Chondrocyte (in vitro differentiated cells): ENCODE data around the gene SIRPG. TPM values are rescaled to one million over a fixed set of nuclear protein-coding genes. Genes with fewer than 3 reads are reported as not detected.

Experiments used
- DNase-seq: peaks from one replicate; pipeline ENCODE4 v3.0.0; 2021; ENCODE audit warnings: mixed read lengths, low spot score
- H3K27ac Mint-ChIP-seq: one replicate; pipeline ENCODE4 v1.8.0; 2021; ENCODE audit warnings: mild to moderate bottlenecking, moderate library complexity, mixed read lengths; ENCODE audit not compliant: unreplicated experiment
- H3K27me3 Mint-ChIP-seq: 2 replicates; pipeline ENCODE4 v1.8.0; 2021; ENCODE audit warnings: low read depth, mixed read lengths
- H3K36me3 Mint-ChIP-seq: 2 replicates; pipeline ENCODE4 v1.8.0; 2021; ENCODE audit warnings: low read depth, mixed read lengths
- H3K4me1 Mint-ChIP-seq: 2 replicates; pipeline ENCODE4 v1.8.0; 2021; ENCODE audit warnings: low read depth, mild to moderate bottlenecking, mixed read lengths
- H3K4me3 Mint-ChIP-seq: one replicate; pipeline ENCODE4 v1.8.0; 2021; ENCODE audit warnings: mild to moderate bottlenecking, moderate library complexity, mixed read lengths; ENCODE audit not compliant: unreplicated experiment
- H3K9me3 Mint-ChIP-seq: 2 replicates; pipeline ENCODE4 v1.8.0; 2021; ENCODE audit warnings: low read depth, mixed read lengths
- CTCF ChIP-seq: fragments of 200-600 bp; sonication (generic); IDR thresholded peaks from 2 replicates; pipeline ENCODE4 v1.5.0; 2021; ENCODE audit warnings: antibody characterized with exemption, mild to moderate bottlenecking, moderate library complexity
- total RNA-seq: library from RNA; stranded (reverse); gene quantifications from 3 replicates; pipeline ENCODE4 v1.2.1, GENCODE V29; 2021

The SIRPG gene
- total RNA-seq, 1 donor from 2014 or later, result not detected

- Mint-ChIP-seq H3K36me3 (no peaks in the 10 kb centered on the region), H3K9me3 (peaks cover 12% of the 10 kb centered on the region), H3K27ac (no peak overlapping the region), H3K27me3 (no peaks in the 10 kb centered on the region), H3K4me3 (no peak overlapping the region), H3K4me1 (no peaks in the 10 kb centered on the region)
- TF ChIP-seq CTCF, result no peak
- DNase-seq, result no peak
These were observed 22.1 kb downstream of the SIRPG start for GRCh38 chr20:1635291-1635979.

GRCh38 chr20:1633535-1633934, 24.0 kb downstream of the SIRPG start:
- DNase-seq, result no peak
- Mint-ChIP-seq H3K36me3 (no peaks in the 10 kb centered on the region), H3K27ac (no peak overlapping the region), H3K4me3 (no peak overlapping the region), H3K9me3 (no peaks in the 10 kb centered on the region), H3K4me1 (no peaks in the 10 kb centered on the region), H3K27me3 (peaks cover 4% of the 10 kb centered on the region)
- no peak for TF ChIP-seq CTCF

- TF ChIP-seq CTCF, result no peak
- H3K27ac Mint-ChIP-seq, result no peak overlapping the region
- no peaks in the 10 kb centered on the region for H3K4me1 Mint-ChIP-seq
- DNase-seq, result no peak
- H3K9me3 Mint-ChIP-seq, result no peaks in the 10 kb centered on the region
- H3K27me3 Mint-ChIP-seq, result peaks cover 8% of the 10 kb centered on the region
- H3K4me3 Mint-ChIP-seq, result no peak overlapping the region
- H3K36me3 Mint-ChIP-seq, result no peaks in the 10 kb centered on the region
These were observed 25.4 kb downstream of the SIRPG start for GRCh38 chr20:1632178-1632577.

GRCh38 chr20:1631309-1632151, 26.0 kb downstream of the SIRPG start:
- Mint-ChIP-seq H3K9me3 (no peaks in the 10 kb centered on the region), H3K27ac (no peak overlapping the region)
- TF ChIP-seq CTCF, result no peak

GRCh38 chr20:1630186-1630585, 27.4 kb downstream of the SIRPG start:
- no peak for TF ChIP-seq CTCF
- DNase-seq, result no peak
- H3K27ac Mint-ChIP-seq, result no peak overlapping the region
- peaks cover 12% of the 10 kb centered on the region for H3K27me3 Mint-ChIP-seq
- H3K9me3 Mint-ChIP-seq, result no peaks in the 10 kb centered on the region
- H3K4me1 Mint-ChIP-seq, result no peaks in the 10 kb centered on the region
- H3K4me3 Mint-ChIP-seq, result no peak overlapping the region
- no peaks in the 10 kb centered on the region for H3K36me3 Mint-ChIP-seq

More at GRCh38 chr20:1631309-1632151, 26.0 kb downstream of the SIRPG start:
- H3K36me3 Mint-ChIP-seq, result no peaks in the 10 kb centered on the region
- H3K4me3 Mint-ChIP-seq, result no peak overlapping the region
- H3K4me1 Mint-ChIP-seq, result no peaks in the 10 kb centered on the region
- peaks cover 9% of the 10 kb centered on the region for H3K27me3 Mint-ChIP-seq
- no peak for DNase-seq
